Ishikawa (cell line): ENCODE measurements around the gene CHERP.

Experiments
- CEBPB ChIP-seq: IDR thresholded peaks from 2 replicates; pipeline ENCODE4 v1.6.1; 2012
- CREB1 ChIP-seq: IDR thresholded peaks from 2 replicates; pipeline ENCODE4 v1.6.1; 2012; ENCODE audit warnings: low read depth
- EGR1 ChIP-seq: IDR thresholded peaks from 2 replicates; pipeline ENCODE4 v1.6.1; 2012
- EP300 ChIP-seq: IDR thresholded peaks from 2 replicates; pipeline ENCODE4 v1.6.1; 2012; ENCODE audit warnings: borderline replicate concordance
- NFIC ChIP-seq: IDR thresholded peaks from 2 replicates; pipeline ENCODE4 v1.6.1; 2012
- TCF12 ChIP-seq: IDR thresholded peaks from 2 replicates; pipeline ENCODE4 v1.6.1; 2012; ENCODE audit warnings: low read depth
- YY1 ChIP-seq: IDR thresholded peaks from 2 replicates; pipeline ENCODE4 v1.6.1; 2012; ENCODE audit warnings: low read depth
- ZBTB7A ChIP-seq: IDR thresholded peaks from 2 replicates; pipeline ENCODE4 v1.6.1; 2012; ENCODE audit warnings: low read depth
- TF ChIP-seq, protein P1 (sequence below): IDR thresholded peaks from 2 replicates; pipeline ENCODE4 v1.6.1; 2012; ENCODE audit warnings: low read depth, mild to moderate bottlenecking

- TF ChIP-seq ZBTB7A (no peak), YY1 (no peak), CEBPB (no peak), NFIC (no peak), EGR1 (no peak), EP300 (no peak), TCF12 (no peak), CREB1 (no peak)
- TF ChIP-seq, protein P1, sequence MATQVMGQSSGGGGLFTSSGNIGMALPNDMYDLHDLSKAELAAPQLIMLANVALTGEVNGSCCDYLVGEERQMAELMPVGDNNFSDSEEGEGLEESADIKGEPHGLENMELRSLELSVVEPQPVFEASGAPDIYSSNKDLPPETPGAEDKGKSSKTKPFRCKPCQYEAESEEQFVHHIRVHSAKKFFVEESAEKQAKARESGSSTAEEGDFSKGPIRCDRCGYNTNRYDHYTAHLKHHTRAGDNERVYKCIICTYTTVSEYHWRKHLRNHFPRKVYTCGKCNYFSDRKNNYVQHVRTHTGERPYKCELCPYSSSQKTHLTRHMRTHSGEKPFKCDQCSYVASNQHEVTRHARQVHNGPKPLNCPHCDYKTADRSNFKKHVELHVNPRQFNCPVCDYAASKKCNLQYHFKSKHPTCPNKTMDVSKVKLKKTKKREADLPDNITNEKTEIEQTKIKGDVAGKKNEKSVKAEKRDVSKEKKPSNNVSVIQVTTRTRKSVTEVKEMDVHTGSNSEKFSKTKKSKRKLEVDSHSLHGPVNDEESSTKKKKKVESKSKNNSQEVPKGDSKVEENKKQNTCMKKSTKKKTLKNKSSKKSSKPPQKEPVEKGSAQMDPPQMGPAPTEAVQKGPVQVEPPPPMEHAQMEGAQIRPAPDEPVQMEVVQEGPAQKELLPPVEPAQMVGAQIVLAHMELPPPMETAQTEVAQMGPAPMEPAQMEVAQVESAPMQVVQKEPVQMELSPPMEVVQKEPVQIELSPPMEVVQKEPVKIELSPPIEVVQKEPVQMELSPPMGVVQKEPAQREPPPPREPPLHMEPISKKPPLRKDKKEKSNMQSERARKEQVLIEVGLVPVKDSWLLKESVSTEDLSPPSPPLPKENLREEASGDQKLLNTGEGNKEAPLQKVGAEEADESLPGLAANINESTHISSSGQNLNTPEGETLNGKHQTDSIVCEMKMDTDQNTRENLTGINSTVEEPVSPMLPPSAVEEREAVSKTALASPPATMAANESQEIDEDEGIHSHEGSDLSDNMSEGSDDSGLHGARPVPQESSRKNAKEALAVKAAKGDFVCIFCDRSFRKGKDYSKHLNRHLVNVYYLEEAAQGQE = no peak
These were observed 9.6 kb downstream of the CHERP start for GRCh38 chr19:16532440-16533234.
